GM18907 (cell line): Measurements from ENCODE around the gene TGFBR2.

Source experiments
- ATAC-seq: cut with Tn5 transposase; IDR thresholded peaks from one replicate; pipeline ENCODE4 v1.9.1; 2021; ENCODE audit warnings: mild to moderate bottlenecking, moderate library complexity; ENCODE audit not compliant: unreplicated experiment

Gene TGFBR2

GRCh38 chr3:30671527-30672286, 65.3 kb downstream of the TGFBR2 start:
- no peak for ATAC-seq

GRCh38 chr3:30672287-30672735, 65.9 kb downstream of the TGFBR2 start:
- no peak for ATAC-seq

GRCh38 chr3:30672959-30673358, 66.6 kb downstream of the TGFBR2 start:
- ATAC-seq: no peak

- ATAC-seq: no peak
Measured at GRCh38 chr3:30673425-30674341, 67.3 kb downstream of the TGFBR2 start.

- no peak for ATAC-seq
Measured at GRCh38 chr3:30675006-30675405, 68.6 kb downstream of the TGFBR2 start.

- no peak for ATAC-seq
Measured at GRCh38 chr3:30675774-30676173, 69.4 kb downstream of the TGFBR2 start.

- ATAC-seq: peak; percentile 56
Measured at GRCh38 chr3:30676424-30677346, 70.3 kb downstream of the TGFBR2 start.

GRCh38 chr3:30677347-30677685, 70.9 kb downstream of the TGFBR2 start:
- ATAC-seq: no peak

GRCh38 chr3:30679045-30679444, 72.6 kb downstream of the TGFBR2 start:
- ATAC-seq: no peak

GRCh38 chr3:30680789-30681648, 74.6 kb downstream of the TGFBR2 start:
- ATAC-seq: no peak

- no peak for ATAC-seq
Measured at GRCh38 chr3:30681649-30682211, 75.3 kb downstream of the TGFBR2 start.

GRCh38 chr3:30682434-30683155, 76.2 kb downstream of the TGFBR2 start:
- no peak for ATAC-seq

- no peak for ATAC-seq
Measured at GRCh38 chr3:30683769-30684168, 77.4 kb downstream of the TGFBR2 start.

GRCh38 chr3:30684356-30684755, 78.0 kb downstream of the TGFBR2 start:
- ATAC-seq: no peak

- no peak for ATAC-seq
Measured at GRCh38 chr3:30685267-30685667, 78.9 kb downstream of the TGFBR2 start.

GRCh38 chr3:30686176-30686575, 79.8 kb downstream of the TGFBR2 start:
- no peak for ATAC-seq

- no peak for ATAC-seq
Measured at GRCh38 chr3:30686799-30687198, 80.4 kb downstream of the TGFBR2 start.

GRCh38 chr3:30687930-30688570, 81.6 kb downstream of the TGFBR2 start:
- ATAC-seq: no peak
